ENCODE data around the gene CACYBP. TPM values are rescaled to one million over a fixed set of nuclear protein-coding genes. Genes with fewer than 3 reads are reported as not detected.

CACYBP gene
- polyA plus RNA-seq, 1 donor from 2014 or later: 484 TPM

GRCh38 chr1:174995121-174995520 lies 4.6 kb upstream of the CACYBP start:
- no peak for TF ChIP-seq EP300 (conservative IDR thresholded peaks at IDR 0.05; ENCODE audit: poor library complexity, severe bottlenecking)
- TF ChIP-seq, protein P1, sequence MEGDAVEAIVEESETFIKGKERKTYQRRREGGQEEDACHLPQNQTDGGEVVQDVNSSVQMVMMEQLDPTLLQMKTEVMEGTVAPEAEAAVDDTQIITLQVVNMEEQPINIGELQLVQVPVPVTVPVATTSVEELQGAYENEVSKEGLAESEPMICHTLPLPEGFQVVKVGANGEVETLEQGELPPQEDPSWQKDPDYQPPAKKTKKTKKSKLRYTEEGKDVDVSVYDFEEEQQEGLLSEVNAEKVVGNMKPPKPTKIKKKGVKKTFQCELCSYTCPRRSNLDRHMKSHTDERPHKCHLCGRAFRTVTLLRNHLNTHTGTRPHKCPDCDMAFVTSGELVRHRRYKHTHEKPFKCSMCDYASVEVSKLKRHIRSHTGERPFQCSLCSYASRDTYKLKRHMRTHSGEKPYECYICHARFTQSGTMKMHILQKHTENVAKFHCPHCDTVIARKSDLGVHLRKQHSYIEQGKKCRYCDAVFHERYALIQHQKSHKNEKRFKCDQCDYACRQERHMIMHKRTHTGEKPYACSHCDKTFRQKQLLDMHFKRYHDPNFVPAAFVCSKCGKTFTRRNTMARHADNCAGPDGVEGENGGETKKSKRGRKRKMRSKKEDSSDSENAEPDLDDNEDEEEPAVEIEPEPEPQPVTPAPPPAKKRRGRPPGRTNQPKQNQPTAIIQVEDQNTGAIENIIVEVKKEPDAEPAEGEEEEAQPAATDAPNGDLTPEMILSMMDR (IDR thresholded peaks at IDR 0.05; ENCODE audit: poor library complexity, severe bottlenecking): no peak
- TF ChIP-seq RAD21 (conservative IDR thresholded peaks at IDR 0.05): no peak
- TF ChIP-seq POLR2AphosphoS5 (IDR thresholded peaks at IDR 0.05): no peak
- TF ChIP-seq SMC3 (conservative IDR thresholded peaks at IDR 0.05; ENCODE audit: poor library complexity): no peak
- no peak for TF ChIP-seq MXI1 (conservative IDR thresholded peaks at IDR 0.05; ENCODE audit: poor library complexity, severe bottlenecking)
- no peak for TF ChIP-seq REST (IDR thresholded peaks at IDR 0.05; ENCODE audit: borderline replicate concordance)
- no peak for TF ChIP-seq TAF1 (IDR thresholded peaks at IDR 0.05; ENCODE audit: low read depth)
- Histone ChIP-seq H3K27ac (ENCODE audit: low read length) (no peak overlapping the region), H3K36me3 (ENCODE audit: insufficient read depth, low read length) (no peaks in the 10 kb centered on the region), H3K4me3 (ENCODE audit: low read length) (no peak overlapping the region), H3K79me2 (replicated peaks; ENCODE audit: insufficient read depth, low read length) (no peaks in the 10 kb centered on the region), H3K4me2 (ENCODE audit: low read length) (no peak overlapping the region), H3K9me3 (ENCODE audit: low read length) (no peaks in the 10 kb centered on the region), H3K27me3 (ENCODE audit: insufficient read depth, low read depth, low read length) (no peaks in the 10 kb centered on the region), H2AFZ (ENCODE audit: low read depth, low read length) (no peak overlapping the region), H3K9ac (ENCODE audit: low read length) (no peak overlapping the region), H3F3A (ENCODE audit: insufficient read depth, low read length, poor library complexity, severe bottlenecking) (peaks cover 6% of the 10 kb centered on the region), H3K9me2 (ENCODE audit: insufficient read depth, low read length) (no peaks in the 10 kb centered on the region), H4K20me1 (ENCODE audit: insufficient read depth) (no peaks in the 10 kb centered on the region)

DNA sequence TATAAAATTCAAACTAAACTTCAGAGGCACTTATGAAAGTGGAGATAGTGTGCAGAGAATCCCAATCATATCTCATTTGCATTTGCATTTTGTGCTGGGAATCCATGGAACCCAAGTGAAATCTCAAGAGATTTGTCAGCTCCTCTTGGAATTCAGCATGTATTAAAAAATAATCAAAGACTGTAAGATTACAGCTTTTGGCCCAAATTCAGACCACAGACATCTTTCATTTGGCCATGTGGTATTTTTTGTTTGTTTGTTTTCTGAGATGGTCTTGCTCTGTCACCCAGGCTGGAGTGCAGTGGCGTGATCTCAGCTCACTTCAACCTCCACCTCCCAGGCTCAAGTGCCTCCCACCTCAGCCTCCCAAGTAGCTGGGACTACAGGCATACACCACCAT lies 3.8 kb upstream of the CACYBP start:
- no peak for TF ChIP-seq SMC3 (conservative IDR thresholded peaks at IDR 0.05; ENCODE audit: poor library complexity)
- no peak for TF ChIP-seq EP300 (conservative IDR thresholded peaks at IDR 0.05; ENCODE audit: poor library complexity, severe bottlenecking)
- TF ChIP-seq POLR2AphosphoS5 (IDR thresholded peaks at IDR 0.05): no peak
- TF ChIP-seq EZH2 (IDR thresholded peaks at IDR 0.05; ENCODE audit: borderline replicate concordance, insufficient read depth, low read length, poor library complexity, severe bottlenecking): no peak
- H3K4me3 ChIP-seq (ENCODE audit: low read length): no peak overlapping the region
- no peaks in the 10 kb centered on the region for H3K9me2 ChIP-seq (ENCODE audit: insufficient read depth, low read length)
- no peak overlapping the region for H3K9ac ChIP-seq (ENCODE audit: low read length)
- H2AFZ ChIP-seq (ENCODE audit: low read depth, low read length): no peak overlapping the region
- H3K9me3 ChIP-seq (ENCODE audit: low read length): no peaks in the 10 kb centered on the region
- H3K36me3 ChIP-seq (ENCODE audit: insufficient read depth, low read length): no peaks in the 10 kb centered on the region
- H3K79me2 ChIP-seq (replicated peaks; ENCODE audit: insufficient read depth, low read length): peaks cover 5% of the 10 kb centered on the region
- H3F3A ChIP-seq (ENCODE audit: insufficient read depth, low read length, poor library complexity, severe bottlenecking): peaks cover 6% of the 10 kb centered on the region
- no peak overlapping the region for H3K4me2 ChIP-seq (ENCODE audit: low read length)
- H3K27ac ChIP-seq (ENCODE audit: low read length): no peak overlapping the region
- H3K27me3 ChIP-seq (ENCODE audit: insufficient read depth, low read depth, low read length): no peaks in the 10 kb centered on the region
- H4K20me1 ChIP-seq (ENCODE audit: insufficient read depth): no peaks in the 10 kb centered on the region

DNA sequence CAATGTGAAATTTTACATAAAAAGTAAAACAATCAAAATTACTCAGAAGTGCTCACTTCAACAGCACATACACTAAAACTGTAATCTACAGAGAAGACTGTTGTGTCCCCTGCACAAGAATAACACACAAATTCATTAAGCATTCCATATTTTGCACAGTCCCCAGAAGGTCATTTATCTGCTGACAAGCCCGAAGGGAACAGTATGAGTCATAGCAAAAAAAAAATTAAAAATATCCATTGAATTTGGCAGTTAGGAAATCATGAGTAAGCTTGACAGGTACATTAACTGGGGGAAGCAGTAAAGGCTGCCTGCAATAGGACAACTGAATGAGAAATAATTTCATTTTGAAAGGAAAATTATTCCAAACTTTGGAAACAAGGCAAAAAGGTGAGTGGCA lies 3.3 kb upstream of the CACYBP start:
- no peak overlapping the region for H3K9ac ChIP-seq (ENCODE audit: low read length)
- H3K79me2 ChIP-seq (replicated peaks; ENCODE audit: insufficient read depth, low read length): peaks cover 11% of the 10 kb centered on the region
- no peak overlapping the region for H3K27ac ChIP-seq (ENCODE audit: low read length)

More for the DNA sequence above, 3.3 kb upstream of the CACYBP start:
- Histone ChIP-seq H3K9me2 (ENCODE audit: insufficient read depth, low read length) (no peaks in the 10 kb centered on the region), H3K36me3 (ENCODE audit: insufficient read depth, low read length) (no peaks in the 10 kb centered on the region), H3K4me2 (ENCODE audit: low read length) (no peak overlapping the region), H3F3A (ENCODE audit: insufficient read depth, low read length, poor library complexity, severe bottlenecking) (peaks cover 6% of the 10 kb centered on the region), H3K4me3 (ENCODE audit: low read length) (no peak overlapping the region), H3K27me3 (ENCODE audit: insufficient read depth, low read depth, low read length) (no peaks in the 10 kb centered on the region), H4K20me1 (ENCODE audit: insufficient read depth) (peaks cover 2% of the 10 kb centered on the region), H2AFZ (ENCODE audit: low read depth, low read length) (no peak overlapping the region), H3K9me3 (ENCODE audit: low read length) (no peaks in the 10 kb centered on the region)
- TF ChIP-seq RAD21 (conservative IDR thresholded peaks at IDR 0.05) (no peak), SMC3 (conservative IDR thresholded peaks at IDR 0.05; ENCODE audit: poor library complexity) (no peak), POLR2AphosphoS5 (IDR thresholded peaks at IDR 0.05) (no peak), EP300 (conservative IDR thresholded peaks at IDR 0.05; ENCODE audit: poor library complexity, severe bottlenecking) (no peak), MXI1 (conservative IDR thresholded peaks at IDR 0.05; ENCODE audit: poor library complexity, severe bottlenecking) (no peak), TAF1 (IDR thresholded peaks at IDR 0.05; ENCODE audit: low read depth) (no peak), REST (IDR thresholded peaks at IDR 0.05; ENCODE audit: borderline replicate concordance) (no peak), EZH2 (IDR thresholded peaks at IDR 0.05; ENCODE audit: borderline replicate concordance, insufficient read depth, low read length, poor library complexity, severe bottlenecking) (no peak)
- TF ChIP-seq, protein P1 (IDR thresholded peaks at IDR 0.05; ENCODE audit: poor library complexity, severe bottlenecking): no peak

Data from neural cell (in vitro differentiated cells).